ENCODE measurements around the gene AFF3.
"Not testable (repeated sequence)": the region's sequence is repeated elsewhere in the genome, so short reads cannot be mapped to it uniquely, and the experiment has no call there.

AFF3 gene

DNA sequence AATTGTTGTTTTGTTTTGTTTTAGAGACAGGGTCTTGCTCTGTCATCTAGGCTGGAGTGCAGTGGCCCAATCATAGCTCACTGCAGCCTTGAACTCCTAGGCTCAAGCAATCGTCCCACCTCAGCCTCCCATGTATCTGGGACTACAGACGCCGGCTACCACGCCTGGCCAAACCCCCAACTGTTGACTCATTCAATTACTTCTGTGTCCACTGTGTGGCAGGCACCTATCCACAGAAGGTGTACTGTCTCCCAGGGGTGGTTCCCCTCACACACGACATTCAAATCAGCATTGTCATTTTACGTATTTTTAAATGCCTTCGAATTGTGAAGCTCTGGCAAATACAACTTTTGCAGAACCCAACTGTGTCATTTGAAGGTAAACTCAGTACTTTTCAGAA, 464.6 kb downstream of the AFF3 start:
- no peak for DNase-seq

DNA sequence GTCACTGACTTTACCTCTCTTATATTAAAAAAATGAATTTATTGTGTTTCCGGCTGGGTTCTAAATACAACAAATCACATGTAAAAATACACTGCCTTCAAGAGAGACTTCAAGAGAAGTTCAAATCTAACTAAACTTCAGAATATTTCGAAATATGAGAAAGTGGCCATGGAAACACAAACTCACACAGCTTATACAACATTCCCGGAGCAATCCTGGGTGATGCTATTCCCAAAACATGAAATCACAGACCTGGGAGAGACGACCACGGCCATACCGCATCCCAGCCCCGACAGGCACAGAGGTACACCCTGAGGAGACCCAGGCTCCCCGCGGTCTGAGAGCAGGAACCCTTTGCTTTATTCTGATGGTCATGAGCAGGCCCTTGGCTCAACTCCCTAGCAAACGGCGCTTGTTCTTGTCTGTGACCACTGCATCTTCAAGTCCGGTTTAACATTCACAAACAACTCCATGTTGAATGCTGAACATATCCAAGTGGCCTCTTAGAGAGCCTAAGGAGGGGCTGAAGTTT, 467.2 kb downstream of the AFF3 start:
- no peak for DNase-seq

DNA sequence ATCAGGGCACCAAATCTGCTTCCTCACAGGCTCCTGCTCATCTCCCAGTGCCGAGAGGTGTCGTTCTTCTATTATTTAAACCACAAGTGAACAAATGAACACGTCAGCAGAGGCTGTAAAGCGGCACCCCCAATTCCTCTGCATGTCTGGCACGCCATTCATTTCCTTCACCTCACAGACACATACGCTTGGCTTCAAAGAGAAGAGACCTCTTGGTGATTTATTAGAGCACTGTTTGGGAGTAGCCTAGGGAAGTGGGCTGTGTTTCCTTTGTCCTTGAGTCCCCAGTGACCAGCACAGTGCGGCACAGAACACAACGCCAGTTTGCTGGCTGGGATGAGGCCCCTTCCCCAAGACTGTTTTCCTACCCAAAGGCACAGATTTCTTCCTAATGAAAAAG, 468.3 kb downstream of the AFF3 start:
- DNase-seq = no peak

DNA sequence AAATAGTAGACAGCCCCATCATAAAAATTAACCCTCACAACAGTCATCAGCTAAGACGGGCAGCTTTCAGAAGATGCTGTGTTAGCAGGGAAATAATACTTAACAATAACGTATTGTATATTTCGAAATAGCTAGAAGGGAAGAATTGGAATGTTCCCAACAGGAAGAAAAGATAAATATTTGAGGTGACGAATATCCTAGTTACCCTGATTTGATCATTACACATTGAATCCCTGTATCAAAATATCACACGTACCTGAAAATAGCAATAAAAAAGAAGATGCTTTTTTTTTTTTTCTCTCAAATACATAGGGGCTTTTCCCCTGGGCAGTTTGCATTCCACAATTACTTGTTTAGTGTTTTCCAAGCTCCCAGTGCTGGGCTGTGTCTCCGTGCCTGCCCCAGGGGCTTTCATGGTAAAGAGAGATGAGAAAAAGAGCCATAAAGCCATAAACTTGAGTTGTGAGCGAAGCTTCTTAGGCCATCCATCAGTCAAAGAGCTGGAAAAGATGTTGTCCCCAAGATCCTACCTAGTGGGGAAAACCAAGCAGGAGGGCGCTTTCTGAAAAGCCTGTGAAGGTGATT, 469.5 kb downstream of the AFF3 start:
- DNase-seq = no peak

DNA sequence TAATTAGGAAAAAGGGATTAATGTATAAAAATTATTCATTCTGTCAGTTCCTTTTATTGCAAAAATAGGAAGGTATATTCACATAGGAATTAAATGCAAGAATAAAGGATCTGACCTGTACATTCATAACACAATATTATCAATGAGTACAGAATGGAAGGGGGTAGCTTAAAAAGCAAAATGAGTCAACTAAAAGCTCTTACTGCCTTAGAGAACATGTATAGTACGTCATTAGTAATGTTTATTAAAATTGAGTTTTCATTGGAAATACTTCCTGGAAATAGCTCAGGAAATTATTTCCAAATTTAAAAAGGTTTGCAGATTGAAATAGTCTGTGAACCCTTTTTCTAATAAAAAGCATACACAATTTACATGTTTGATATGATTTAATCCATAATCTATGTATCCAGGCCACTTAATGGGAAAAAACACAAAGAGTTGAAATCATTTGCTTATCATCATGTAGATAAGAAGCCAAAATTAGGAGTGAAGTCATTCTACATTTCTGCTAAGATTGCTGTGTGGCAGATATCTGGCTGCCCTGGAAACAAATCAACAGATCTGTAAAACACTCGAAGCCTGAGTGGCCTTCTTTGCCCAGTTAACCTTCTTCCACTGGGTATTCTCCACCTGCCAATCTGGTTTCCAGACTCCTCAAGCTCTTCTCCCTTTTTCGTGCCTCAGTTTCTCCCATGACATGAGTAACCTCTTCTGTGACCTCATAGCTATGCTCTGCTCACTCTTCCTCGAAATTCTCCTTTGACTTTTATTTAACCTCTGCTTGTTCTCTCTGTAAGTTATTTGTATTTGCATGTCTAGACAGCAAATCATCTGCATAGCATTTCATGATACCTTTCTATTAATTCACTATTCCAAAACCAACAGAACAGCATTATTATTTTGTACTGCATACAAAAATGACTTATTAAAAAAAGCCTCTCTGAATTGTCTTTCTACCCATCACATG, 471.3 kb downstream of the AFF3 start:
- no peak for DNase-seq

DNA sequence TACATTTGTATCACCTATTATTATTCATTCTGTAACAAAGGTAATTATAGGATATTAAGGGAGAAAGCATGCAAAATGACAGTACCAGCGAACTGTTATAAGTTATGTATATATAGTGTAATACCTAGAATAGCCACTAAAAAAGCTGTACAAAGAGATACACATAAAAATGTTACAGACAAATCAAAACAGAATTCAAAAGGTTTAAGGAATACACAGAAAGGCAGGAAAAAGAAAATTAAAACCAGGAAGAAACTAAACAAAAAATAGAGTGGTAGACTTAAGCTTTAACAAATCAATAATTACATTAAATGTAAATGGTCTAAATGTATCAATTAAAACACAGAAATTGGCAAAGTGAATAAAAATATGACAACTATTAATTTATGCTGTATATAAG, 476.1 kb downstream of the AFF3 start:
- no peak for DNase-seq

DNA sequence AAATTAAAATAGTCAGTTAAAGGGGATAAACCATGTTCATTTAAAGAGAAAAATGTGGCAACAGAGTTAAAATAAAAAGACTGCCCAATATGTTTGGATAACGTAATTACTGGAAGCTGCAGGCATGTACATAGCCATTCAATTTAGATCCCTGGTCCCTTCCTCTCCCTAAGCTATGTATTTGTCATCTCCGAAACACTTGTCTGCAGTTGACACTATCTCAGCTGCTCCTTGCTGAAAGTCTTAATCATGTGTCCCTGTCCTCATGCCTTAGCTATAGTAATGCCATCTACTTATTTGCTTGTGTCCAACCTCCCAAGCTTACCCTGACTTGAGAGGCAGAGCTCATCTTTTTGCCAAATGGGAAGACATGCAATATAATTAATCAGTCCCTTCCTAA, 478.7 kb downstream of the AFF3 start:
- DNase-seq = no peak

DNA sequence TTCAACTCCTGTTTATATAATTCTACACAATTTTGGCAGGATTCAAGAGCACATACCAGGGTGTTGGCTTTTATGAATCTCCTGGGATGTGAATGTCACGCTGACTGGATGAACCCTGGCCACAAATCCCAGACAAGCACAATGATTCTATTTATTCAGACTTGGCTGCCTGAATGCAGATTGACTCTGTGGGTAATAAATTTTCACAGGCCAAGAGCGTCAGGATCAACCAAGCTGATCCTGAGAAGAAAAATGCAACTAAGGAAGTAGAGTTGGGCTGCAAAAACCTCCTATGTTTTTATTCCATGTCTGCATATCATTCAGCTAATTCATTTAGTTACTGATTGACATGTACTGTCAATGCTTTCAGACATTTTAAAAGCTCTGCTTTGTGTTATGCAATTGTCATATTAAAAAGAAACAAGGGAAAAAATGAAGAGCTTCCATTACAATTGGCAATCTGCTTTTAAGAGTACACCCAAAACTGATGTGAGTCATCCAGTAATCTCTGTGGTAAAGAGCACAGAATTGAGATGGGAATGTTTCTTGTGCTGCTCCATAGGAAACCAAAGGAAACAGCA, 479.5 kb downstream of the AFF3 start:
- DNase-seq = peak in 24 of 56 donors; percentile 2 to 41 (median 12)

DNA sequence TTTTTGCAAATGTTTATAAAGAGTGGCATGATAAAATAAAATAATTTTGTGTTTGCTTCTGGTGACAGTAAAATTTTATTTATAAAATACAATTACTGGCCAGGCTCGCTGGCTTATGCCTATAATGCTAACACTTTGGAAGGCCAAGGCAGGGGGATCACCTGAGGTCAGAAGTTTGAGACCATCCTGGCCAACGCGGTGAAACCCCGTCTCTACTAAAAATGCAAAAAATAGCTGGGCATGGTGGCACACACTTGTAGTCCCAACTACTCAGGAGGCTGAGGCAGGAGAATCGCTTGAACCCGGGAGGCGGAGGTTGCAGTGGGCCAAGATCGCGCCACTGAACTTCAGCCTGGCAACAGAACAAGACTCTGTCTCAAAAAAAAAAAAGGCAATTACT, 480.6 kb downstream of the AFF3 start:
- not testable (repeated sequence) for DNase-seq

DNA sequence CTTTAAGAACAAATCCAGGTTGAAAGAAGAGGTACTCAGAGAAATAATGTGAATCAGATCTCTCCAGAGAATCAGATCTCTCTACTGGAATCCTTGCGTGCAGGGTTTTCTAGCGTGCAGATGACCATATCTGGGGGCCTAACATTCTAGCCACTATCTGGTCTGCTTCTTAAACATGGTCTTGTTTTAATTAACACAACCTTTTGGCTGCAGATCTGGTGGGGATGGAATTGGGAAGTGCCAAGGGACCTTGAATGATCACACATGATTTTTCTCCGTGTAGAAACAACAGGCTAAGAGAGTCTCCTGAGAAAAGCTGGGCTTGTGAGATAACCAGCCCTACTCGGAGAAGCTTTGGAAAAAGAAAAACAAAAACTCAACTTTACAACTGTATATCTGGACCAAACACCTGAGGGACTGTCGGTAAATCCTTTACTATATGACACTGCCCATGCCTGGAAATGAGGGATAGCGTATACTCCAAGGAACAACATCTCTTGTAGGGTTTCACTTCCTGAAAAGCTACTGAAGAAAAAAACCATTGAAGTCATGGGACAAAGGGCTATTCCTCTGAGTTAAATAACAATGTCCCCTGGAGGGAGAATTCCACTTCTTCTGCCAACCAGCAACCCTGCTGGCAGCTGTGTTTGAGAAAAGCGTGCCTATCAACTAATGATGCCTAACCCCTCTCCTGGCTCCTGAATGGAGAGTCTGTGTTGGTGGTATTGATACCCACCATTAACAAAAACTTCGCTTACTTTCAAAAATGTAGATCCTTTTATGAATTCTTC, 481.6 kb downstream of the AFF3 start:
- DNase-seq = no peak

DNA sequence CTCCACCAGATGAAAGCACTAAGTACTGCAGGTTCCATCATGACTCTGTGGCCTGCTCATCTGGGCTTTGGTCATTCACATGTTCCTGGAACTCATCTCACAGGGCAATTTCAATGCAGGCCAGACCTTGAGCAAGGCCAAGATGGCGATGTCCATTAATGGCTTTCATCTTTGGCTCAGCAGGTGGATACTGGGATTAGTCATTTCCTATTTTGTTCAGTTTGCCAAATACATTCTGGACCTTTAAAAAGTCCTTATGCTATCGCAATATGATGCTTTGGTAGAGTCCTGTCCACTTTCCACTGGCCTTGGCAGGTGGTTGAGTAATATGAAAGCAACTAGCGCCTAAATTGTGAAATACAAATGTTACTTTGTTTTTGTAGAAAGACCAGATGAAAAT, 482.5 kb downstream of the AFF3 start:
- DNase-seq = no peak

DNA sequence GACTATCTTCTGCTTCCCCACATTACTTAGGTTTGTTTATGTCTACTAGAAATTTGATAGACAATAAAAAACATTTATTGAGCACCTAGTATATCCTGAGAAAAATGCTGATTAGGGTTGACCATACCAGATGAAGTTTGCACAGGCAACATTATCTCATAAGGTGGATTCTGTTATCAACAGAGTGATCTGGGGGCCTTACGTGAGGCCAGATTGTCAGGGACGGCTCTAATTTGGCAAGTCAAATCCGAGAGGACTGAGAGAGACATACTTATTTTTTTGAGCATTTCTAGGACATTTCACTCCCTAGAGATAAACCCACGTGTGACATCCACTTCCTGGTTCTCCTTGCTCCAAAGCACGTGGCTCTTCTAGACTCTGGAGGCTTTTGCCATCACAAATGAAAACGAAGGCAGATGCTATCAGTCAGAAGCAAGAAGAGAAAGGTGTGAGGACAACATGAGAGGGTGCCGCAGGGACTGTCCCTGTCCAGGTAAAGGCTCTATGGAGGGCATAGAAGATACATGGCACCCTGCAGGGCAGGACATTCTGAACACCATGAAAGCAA, 484.6 kb downstream of the AFF3 start:
- no peak for DNase-seq

DNA sequence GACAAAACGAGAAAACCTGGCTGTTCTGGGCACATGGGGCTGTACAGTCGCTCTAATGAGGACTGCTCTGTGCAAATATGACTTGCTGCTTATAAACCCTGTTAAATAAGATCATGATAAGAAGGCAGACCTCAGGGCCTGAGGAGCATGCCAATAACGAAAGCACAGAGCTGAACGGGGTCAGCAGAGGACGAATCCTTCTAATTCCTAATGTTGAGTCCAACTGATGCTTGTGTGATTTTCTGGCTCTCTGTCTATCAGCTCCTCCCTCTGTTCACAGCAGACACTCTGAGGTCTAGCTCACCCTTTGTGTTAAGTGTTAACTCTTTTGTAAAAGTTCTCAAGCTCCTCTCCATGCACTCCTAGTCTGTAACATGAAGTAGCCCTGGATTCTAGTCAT, 485.4 kb downstream of the AFF3 start:
- DNase-seq = no peak

DNA sequence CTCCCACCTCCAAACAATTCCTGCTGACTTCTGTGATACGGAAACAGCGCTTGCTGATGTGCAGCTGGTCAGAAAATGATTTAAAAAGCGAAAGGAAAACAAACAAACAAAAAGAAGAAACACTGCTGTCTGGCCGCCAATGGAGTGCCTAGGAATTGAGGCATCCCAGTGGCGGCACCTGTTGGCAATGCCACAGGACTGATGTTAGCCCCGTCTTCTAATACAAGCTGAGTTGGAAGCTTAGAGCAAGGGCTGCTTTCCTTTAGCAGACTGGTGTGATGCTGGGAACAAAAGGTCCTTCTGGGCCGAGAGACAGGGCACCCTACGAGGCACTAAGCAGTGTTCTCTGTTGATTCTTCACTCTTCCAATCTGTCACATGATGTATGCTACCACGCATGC, 489.0 kb downstream of the AFF3 start:
- no peak for DNase-seq

DNA sequence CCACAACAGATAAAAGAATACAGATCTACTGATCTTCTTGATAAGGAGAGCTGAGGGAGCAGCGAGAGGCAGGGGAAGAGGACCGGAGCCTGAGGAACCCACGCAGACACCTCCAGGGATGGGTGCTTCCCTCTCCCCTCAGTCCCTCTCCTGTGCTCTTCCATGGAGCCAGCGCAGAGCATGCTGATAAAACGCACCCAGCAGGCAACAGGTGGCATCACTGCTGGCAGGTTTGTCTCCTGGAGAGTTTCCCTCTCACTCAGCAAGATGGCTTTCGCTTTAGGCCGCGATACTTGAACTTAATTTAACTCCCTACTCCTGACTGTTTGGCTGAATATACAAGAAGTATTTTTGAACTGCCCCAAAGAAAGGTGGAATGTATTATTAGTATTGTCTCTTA, 489.5 kb downstream of the AFF3 start:
- no peak for DNase-seq

DNA sequence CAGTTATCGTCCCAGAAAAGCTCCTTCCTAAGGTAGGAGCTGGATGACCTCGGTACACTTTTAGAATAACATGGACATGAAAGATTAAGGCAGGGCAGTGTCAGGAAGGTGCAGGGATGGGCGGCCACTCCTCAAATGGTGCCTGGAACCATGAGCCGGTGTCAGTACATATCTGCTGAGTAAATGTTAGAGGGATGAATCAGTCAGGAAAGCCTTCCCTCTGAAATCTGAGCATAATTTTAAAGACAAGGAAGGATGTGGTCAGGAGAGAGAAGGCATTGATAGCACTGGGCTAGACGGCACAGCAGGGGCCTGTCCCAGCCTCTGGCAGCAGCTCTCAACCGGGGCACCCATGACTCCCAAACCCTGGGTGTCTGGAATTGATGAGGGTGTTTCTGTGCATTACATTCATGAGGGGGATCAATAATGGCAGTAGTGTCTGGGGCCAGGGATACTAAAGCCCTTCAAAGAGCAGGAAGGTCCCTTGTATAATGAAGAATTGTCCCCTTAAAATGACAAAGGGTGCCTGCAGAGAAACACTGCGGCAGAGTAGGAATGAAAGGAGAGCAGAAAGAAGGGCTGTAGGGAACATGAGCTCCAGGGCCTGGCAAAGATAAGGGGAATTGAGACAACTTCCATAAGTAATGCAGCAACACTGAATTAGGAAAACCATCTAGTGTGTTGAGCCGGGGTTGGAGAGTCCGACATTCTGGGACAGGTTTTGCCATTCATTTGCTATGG, 490.3 kb downstream of the AFF3 start:
- no peak for DNase-seq

DNA sequence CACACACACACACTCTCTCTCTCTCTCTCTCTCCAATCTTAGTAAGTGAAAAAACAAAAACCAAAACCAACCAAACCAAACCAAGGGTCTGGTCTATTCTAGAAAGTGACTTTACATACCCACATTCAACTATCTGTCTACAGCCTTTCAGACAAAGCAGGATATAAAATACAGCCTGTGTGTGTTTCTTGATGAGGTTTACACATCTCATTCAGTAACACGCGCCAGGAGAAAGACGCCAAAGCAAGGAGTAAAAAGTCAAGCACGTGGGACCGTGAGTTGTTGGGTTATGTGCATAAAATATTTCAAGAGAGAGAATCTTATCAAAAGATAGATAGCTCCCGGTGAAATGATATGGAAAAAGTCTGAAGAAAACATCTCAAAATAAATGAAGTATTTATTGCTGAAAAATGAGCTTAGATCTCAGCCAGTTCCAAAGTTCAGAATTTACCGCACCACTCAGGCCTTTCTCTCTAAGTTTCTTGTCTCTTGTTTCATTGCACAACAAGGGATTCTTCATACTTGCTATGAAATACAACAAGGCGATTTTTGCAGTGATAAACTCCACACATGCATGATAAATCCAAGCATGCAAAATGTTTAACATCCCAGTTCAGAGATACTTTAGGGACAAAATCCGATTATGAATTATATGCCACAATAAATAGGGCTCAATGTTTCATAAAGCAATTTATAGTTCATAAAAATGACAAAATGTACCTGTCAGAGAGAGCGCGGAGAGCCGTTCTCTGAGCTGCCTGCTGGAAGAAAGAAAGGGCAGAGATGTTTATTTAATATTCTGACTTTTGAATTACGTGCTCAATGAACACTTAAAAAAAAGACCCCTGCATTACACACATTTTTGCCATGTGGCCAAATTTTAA, 493.2 kb downstream of the AFF3 start:
- no peak for DNase-seq

DNA sequence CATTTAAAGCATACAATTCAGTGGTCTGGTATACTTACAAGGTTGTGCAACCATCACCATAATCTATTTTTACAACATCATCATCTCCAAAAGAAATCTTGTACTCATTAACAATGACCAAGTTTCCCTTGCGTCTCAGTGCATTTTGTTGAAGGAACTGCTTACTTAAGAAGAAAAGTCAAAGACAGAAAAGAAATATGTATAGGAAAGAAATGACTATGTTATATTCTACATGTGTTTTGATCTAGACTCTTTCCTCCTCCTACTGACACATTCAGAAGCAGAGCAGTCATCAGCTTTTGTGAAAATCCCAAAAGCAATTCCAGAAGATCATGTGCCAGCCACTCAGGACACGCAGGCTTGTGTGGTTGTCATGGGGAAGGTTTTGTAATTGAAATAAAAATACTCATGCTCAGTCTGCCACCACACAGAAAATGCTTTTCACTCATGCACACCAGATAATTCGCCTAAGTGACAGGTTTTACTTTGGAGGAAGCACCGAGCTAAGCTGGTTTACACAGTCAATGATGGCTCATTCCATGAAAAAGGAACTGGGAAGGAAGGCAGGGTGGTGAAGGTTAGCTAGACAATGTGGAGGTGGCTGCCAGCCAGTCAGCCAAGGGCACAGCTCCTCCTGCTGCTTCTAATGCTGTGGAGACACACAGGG, 494.1 kb downstream of the AFF3 start:
- DNase-seq = peak in 27 of 56 donors; percentile 7 to 74 (median 40)

DNA sequence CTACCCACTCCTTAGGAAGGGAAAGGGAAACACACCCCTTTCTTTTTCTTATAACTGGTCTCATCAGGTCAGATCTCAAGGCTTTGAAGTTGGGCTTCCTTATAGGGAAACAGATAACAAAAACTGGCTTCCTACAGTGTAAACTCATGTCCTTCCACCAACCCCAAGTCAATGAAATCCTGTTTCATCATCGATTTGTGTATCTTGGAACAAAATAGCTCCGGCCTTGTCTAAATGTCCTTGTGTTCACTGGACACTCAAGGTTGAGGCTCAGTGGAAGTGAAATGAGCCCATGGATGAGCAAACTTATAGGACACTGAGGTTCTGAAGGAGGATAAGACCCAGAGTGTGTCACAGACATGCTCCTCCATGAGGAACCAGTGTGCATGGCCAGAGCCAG, 496.4 kb downstream of the AFF3 start:
- no peak for DNase-seq
